Stimulated activated CD8-positive, alpha-beta memory T cell treated with anti-CD3 and anti-CD28 coated beads, Interleukin-4, amount 100 ng/mL, for 4 hours (primary cell): ENCODE measurements around the gene CDC37.

Source experiments
- DNase-seq, 2 donors: peaks; one replicate each; pipeline ENCODE4 v3.0.0-alpha.2; 2020; ENCODE audit warnings: low read depth in 2 of 2, low spot score in 1 of 2

CDC37 gene

DNA sequence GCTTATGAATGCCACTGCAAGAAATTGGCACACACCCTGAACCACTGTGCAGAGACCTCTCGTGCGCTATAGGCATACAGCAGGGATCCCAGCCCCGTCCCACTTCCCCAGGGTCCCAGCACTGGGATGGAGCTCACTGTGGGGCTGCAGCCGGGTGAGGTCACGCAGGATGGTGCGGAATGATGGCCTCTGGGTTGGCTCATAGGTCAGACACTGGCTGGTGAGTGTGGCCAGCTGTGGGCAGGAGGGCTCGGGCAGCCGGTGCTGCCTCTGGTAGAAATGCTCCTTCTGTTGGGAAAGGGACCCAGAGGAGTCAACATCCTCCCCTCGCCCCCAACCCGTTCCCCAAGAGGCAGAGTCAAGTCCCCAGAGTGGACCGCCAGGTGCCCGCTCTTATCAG, 46.9 kb downstream of the CDC37 start:
- no peak for DNase-seq

- DNase-seq = peak in 1 of 2 donors; percentile 18
Observed at GRCh38 chr19:10353793-10354391, 49.5 kb downstream of the CDC37 start.

GRCh38 chr19:10352764-10353671, 50.3 kb downstream of the CDC37 start:
- no peak for DNase-seq

GRCh38 chr19:10346509-10346908, 56.8 kb downstream of the CDC37 start:
- no peak for DNase-seq

DNA sequence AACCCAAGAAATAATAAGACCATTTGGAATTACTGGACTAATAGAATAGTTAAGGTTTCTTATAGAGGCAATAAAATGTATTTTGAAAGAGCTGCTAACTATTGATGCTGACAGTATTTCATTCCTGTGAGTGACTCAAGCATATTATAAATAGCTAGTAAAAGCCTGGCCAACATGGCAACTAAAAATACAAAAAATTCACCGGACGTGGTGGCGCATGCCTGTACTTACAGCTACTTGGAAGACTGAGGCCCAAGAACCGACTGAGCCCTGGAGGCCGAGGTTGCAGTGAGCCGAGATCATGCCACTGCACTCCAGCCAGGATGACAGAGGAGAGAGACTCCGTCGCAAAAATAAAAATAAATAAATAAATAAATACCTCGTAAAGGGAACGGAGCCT, 58.6 kb downstream of the CDC37 start:
- no peak for DNase-seq

- DNase-seq = no peak
Observed at GRCh38 chr19:10343495-10343894, 59.8 kb downstream of the CDC37 start.
